NCI-H1092 treated with DMSO at 0.1 percent for 48 hours (cell line): ENCODE measurements around the gene LGMN.

ENCODE experiments used
- DNase-seq: peaks from one replicate; lab custom pipeline; 2025; lab: John Stamatoyannopoulos, UW

LGMN gene

GRCh38 chr14:92726135-92726932, 22.1 kb downstream of the LGMN start:
- DNase-seq: no peak

- DNase-seq: no peak
Measured at GRCh38 chr14:92724516-92725340, 23.7 kb downstream of the LGMN start.

- peak; percentile 23 for DNase-seq
Measured at GRCh38 chr14:92719890-92720323, 28.5 kb downstream of the LGMN start.

GRCh38 chr14:92719421-92719820, 29.0 kb downstream of the LGMN start:
- no peak for DNase-seq

- DNase-seq: no peak
Measured at GRCh38 chr14:92718664-92719063, 29.8 kb downstream of the LGMN start.

GRCh38 chr14:92717571-92718042, 30.8 kb downstream of the LGMN start:
- DNase-seq: no peak

GRCh38 chr14:92716131-92716530, 32.3 kb downstream of the LGMN start:
- no peak for DNase-seq

GRCh38 chr14:92714739-92715307, 33.6 kb downstream of the LGMN start:
- peak; percentile 37 for DNase-seq

- no peak for DNase-seq
Measured at GRCh38 chr14:92712654-92713051, 35.8 kb downstream of the LGMN start.

GRCh38 chr14:92711976-92712653, 36.3 kb downstream of the LGMN start:
- DNase-seq: no peak

GRCh38 chr14:92710001-92710341, 38.5 kb downstream of the LGMN start:
- no peak for DNase-seq

- no peak for DNase-seq
Measured at GRCh38 chr14:92709340-92710000, 39.0 kb downstream of the LGMN start.

- no peak for DNase-seq
Measured at GRCh38 chr14:92706386-92706785, 42.0 kb downstream of the LGMN start.

- DNase-seq: no peak
Measured at GRCh38 chr14:92704821-92705220, 43.6 kb downstream of the LGMN start.

- no peak for DNase-seq
Measured at GRCh38 chr14:92704036-92704804, 44.2 kb downstream of the LGMN start.

GRCh38 chr14:92703516-92703915, 44.9 kb downstream of the LGMN start:
- DNase-seq: no peak

GRCh38 chr14:92702441-92702918, 45.9 kb downstream of the LGMN start:
- DNase-seq: no peak

GRCh38 chr14:92701826-92702225, 46.6 kb downstream of the LGMN start:
- DNase-seq: no peak

- DNase-seq: peak; percentile 54
Measured at GRCh38 chr14:92698393-92698792, 50.0 kb downstream of the LGMN start.

- DNase-seq: no peak
Measured at GRCh38 chr14:92696366-92696765, 52.1 kb downstream of the LGMN start.

- no peak for DNase-seq
Measured at GRCh38 chr14:92695562-92695961, 52.9 kb downstream of the LGMN start.
